ENCODE results near the gene FGFR1OP2.

Gene FGFR1OP2

GRCh38 chr12:27003421-27004381, 65.4 kb downstream of the FGFR1OP2 start:
- DNase-seq: no peak

GRCh38 chr12:27005495-27005894, 67.2 kb downstream of the FGFR1OP2 start:
- no peak for DNase-seq

- DNase-seq: no peak
Observed at GRCh38 chr12:27006797-27007467, 68.7 kb downstream of the FGFR1OP2 start.

- DNase-seq: no peak
Observed at GRCh38 chr12:27008081-27008480, 69.8 kb downstream of the FGFR1OP2 start.

- DNase-seq: no peak
Observed at GRCh38 chr12:27009881-27010301, 71.6 kb downstream of the FGFR1OP2 start.

- no peak for DNase-seq
Observed at GRCh38 chr12:27012239-27012981, 74.1 kb downstream of the FGFR1OP2 start.

- DNase-seq: no peak
Observed at GRCh38 chr12:27012982-27013255, 74.6 kb downstream of the FGFR1OP2 start.

GRCh38 chr12:27013611-27014084, 75.4 kb downstream of the FGFR1OP2 start:
- peak; percentile 7 for DNase-seq

- DNase-seq: peak; percentile 86
Observed at GRCh38 chr12:27014085-27014858, 76.0 kb downstream of the FGFR1OP2 start, which contains the start of gene TM7SF3. TM7SF3 (minus strand) TSS chr12:27014384; CDS start chr12:27014168, 216 bp downstream.

GRCh38 chr12:27014859-27015729, 76.8 kb downstream of the FGFR1OP2 start:
- DNase-seq: no peak

- DNase-seq: peak; percentile 37
Observed at GRCh38 chr12:27015730-27016076, 77.4 kb downstream of the FGFR1OP2 start.

Measured in fibroblast of skin of scalp (primary cell).